DMS53 (cell line): ENCODE results near the gene COL10A1.
A peak's percentile ranks its signal among the peaks of the same experiment; 100 is the strongest.

Source experiments
- DNase-seq: peaks from one replicate; lab custom pipeline; 2025; lab: John Stamatoyannopoulos, UW

Gene COL10A1

DNA sequence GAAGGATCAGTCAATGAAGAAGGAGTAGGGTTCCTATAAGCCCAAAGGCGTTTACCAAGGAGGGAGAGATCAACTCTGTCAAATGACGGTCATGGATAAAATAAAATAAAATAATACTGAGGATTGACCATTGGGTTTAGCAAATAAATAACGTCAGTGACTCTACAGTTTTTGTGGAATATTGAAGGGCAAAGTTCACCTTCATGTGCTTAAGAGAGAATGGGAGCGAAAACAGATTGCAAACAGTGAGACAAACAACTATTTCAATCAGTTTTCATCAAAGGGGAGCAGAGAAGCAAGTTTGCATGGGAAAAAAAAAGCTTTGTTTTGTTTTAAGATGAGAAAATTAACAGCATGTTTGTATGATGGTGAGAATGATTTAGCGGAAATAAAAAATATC, 42.9 kb downstream of the COL10A1 start:
- no peak for DNase-seq

DNA sequence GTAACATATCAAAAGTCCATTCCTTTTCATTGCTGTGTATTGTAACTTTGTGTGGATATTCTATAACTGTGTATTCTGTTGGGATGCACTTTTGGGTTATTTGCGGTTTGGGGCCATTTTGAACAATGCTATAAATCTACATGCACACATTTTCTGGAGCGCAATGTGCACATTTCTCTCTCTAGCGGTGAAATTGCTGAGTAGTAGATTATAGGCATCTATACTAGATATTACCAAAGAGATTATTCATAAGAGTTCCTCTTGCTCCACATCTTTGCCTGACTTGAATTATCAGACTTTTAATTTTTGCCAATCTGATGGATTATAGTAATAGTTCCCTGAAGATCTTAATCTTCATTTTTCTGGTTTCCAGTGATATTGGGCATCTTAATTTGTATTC, 47.0 kb downstream of the COL10A1 start:
- DNase-seq = no peak

DNA sequence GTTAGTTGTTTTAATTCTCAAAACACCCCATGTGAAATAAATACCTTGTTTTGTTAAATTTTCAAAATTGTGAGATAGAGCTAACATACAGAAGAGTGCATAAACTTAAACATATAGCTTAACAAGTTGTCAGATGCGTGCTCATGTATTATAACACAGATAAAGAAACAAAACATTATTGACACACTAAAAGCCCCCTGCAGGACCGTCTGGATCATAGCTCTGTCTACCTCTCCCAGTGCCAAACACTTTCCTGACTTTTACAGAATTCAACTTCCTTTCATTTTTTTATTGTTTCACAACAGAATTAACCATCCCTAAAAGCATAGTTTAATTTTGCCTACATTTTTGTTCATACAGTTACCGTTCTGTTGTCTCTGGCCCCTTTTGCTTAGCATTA, 47.4 kb downstream of the COL10A1 start:
- no peak for DNase-seq

DNA sequence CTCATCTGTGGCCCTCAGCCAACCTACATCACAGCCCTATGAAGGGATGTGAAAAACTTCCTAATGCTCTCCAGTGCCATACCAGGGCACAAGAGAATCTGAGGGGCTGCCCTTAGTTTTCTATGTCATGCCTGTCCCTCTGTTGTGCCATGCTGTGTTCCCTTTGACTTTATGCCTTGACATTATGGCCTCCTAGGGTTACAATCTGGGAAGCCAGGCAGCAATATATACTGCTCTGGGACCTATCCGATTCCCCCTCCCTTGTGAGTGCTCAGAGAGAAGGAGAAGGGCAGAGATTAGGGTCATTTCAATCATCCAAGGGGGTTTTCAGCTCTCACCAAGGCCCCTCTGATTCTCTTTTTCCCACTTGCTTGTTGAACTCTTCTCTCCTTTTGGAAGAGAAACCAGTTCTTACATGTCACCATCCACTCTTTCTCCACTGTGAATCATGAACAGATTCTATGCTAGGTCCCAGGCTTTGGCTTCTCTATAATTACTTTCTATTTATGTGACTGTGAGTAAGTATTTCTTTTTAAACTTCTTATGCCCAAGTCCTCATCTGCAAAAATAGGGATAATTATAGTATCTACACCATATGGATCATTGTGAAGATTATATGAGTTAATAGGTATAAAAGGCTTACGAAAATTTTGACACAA, 51.1 kb downstream of the COL10A1 start:
- peak; percentile 7 for DNase-seq

DNA sequence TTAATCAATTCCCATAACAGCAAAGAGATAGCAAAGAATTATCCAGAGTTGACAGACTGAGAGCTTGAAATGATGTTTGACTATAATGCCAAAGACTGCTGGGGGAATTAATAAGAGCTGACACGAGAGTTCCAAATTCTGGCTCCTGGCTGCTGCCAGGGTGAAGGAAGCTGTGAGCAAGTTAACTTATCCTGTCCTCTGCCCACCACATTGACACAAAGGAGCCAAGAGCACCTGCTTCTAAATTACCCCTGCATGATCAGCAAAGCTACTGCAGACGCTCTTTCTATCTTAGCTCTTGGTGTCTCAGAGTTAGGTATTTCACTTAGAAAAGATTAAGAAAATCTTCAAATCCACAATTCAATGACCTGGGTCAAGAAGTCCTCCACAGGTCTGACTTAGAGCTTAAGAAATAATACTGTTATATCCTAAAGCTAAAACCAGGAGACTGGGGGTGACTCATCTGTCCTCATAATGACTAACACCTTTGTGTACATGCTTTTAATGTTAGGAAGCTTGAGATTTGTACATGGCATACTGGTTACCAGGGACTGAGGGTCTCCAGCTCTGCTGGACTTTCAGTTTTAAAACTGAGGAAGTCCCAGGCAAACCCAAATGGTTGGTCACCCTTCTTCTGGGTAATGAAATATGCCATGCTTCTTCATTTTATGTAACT, 52.0 kb downstream of the COL10A1 start:
- DNase-seq = peak; percentile 85

DNA sequence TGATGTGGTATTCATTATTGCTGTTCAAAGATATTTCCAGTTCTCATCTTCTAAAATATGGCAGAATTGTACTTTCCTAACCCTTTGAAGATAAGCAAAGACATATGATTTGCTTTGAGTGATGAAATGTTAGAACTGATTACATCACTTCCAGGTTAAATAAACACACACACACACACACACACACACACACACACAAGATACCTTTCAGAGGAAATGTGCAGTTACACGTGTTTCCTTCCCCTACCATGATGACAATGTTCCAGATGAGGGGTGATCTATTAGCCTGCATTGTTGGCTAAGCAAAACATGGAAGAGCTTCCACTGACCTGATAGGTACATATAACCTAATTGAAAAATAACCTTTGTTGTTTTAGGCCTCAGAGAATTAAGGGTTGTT, 53.6 kb downstream of the COL10A1 start:
- peak; percentile 79 for DNase-seq

DNA sequence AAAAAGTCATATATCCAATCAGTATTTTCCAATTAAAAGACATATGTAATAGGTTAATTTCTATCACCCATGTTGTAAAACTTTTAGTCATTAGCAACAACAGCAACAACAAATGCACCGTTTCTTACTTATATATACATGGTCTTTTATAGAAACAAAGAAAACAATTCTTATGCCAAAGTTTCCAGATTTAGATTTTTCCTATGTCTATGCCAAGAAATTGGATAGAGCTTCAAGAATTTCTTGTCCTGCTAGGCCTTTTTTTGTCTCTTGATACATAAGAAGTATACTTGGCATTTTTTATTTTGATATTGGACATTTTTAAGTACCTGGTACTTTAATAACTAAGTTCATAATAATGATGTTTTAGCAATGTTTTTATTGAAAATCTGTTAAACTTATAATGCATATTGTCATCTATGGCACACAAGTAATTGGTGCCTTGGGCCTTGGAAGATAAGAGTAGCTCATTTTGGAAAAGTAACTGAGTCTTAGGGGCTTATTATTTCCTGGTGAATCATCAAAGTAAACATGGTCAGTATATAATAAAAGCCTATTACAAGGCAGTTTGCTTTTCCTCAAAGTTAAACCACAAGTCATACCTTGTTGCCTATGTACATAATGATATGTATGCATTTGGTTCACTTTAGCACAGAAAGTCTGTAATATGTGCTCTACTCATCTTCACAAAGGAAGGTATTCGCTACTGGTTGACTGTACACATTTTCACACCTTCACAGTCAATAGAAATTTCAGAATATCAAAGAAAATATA, 55.1 kb downstream of the COL10A1 start:
- DNase-seq = peak; percentile 85

DNA sequence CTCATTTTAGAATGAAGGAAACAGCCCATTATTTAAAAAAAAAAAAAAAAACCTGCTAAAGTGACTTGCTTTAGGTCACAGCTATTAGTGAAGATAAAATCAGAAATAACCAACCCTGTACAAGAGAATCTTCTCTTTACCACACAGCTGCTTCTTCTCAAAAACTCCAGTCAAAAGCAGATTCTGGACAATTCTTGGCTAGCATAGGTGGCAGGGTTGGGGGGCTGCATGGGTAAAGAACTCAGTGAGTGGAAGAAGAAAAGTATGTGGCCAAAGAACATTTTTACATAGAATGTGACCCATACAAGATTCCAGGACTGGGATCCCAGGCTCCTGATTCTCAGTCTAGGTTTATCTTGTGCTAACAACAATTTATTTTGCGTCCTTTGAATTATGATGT, 55.8 kb downstream of the COL10A1 start:
- DNase-seq = no peak
